Stimulated activated CD4-positive, alpha-beta T cell treated with anti-CD3 and anti-CD28 coated beads, Interleukin-4, amount 100 ng/mL, for 24 hours (primary cell): Measurements from ENCODE around the gene MAP2K3.

ENCODE experiments used
- DNase-seq: peaks from one replicate; pipeline ENCODE4 v3.0.0-alpha.2; 2020

The MAP2K3 gene

DNA sequence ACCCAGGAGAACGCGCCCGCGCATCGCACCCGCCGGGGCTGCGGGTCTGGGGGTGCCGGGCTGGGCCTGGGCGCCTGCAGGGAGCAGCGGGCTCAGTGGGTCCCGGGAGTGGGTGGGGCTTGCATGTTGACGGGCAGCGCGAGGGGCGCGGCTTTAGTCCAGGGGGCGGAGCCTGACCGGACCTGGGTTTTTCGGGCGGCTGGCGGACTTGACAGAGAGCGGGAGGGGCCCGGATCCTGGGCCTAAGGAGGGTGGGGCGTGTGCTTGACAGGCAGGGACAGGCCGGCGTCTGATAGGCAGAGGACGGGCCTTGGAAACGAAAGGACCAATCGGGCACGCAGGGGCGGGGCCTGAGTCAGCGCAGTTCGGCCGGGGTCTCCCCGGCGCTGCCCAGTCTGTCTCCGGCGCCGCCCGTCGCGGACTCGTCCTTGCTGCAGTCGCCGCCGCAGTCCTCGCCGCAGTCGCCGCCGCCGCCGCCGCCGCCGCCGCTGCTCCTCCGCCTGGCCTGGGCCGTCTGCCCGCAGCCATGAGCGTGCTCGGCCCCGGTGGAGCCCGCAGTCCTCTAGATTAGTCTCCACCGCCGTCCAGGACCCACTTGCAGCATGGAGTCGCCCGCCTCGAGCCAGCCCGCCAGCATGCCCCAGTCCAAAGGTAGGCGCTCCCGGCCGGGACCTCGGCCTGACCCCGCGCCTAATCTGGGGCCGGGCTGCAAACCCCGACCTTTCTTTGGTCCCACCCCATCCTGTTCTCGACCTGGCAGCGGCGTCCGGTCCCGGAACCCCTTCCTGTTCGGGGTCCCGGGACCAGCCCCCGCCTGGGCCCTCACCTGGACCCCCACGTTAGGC, at the start of gene MAP2K3:
MAP2K3 (plus strand) TSS at position 393 of the 845 bp plus-strand sequence; CDS start at position 603, 210 bp downstream.
- peak; percentile 98 for DNase-seq

GRCh38 chr17:21235921-21236320, 48.6 kb upstream of the MAP2K3 start:
- DNase-seq: no peak

DNA sequence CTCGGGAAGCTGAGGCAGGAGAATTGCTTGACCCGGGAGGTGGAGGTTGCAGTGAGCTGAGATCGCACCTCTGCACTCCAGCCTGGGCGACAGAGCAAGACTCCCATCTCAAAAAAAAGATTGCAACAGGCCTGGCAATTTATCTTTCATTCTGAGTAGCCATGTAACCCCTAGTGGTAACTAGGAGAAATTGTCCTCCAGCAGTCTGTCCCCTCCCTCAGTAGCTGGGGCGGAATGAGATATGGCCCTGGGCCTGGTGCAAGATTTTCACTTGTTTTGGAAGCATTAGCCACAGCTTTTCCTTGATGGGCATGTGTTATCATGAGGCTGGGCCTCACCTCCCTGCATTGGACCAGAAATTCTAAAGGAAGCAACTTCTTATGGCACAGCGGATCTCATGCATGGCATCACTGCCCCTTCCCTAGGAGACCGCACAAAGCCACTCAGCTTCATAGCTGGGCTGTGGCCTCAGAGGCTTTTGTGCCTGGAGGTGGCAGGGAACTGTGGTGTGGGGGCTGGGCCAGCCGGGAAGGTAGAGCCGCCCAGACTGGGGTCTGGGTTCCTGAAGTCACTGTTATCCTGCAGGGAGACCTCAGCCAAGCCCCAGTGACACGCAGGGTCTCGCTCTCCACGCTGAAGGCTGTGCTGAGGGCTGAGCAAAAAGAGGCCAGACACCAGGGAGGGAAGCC, 44.7 kb upstream of the MAP2K3 start:
- no peak for DNase-seq

DNA sequence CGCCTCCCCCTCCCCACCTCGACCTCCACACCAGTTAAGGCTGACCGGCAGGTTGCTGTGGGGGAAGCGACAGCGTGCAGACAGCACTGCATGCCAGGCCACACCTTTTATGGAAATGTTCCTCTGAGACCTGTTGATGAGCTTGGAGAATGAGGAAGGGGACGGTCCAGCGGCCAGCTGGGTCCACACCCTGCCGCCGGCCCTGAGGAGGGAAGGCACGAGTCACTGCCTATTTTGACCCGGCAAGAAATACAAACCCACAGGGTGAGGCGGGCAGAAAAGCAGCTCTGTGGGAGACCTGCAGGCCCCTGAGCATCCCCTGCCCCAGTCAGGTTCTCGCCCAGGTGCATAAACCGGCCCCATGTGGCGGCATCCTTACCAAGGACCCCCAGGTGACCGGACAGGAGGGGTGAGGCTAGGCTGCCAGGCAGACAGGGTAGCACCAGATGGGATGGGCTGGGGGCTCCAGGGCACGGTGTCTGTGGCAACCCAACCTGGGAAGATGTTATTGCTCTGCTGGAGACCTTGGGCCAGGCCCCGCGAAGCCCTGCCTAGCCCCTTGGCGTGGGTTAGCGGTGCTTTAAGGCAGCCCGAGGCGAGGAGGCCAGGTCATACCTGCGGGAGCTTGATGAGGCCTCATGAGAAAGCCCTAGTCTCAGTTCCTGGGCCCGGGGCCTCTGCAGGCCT, 44.0 kb upstream of the MAP2K3 start:
- no peak for DNase-seq

DNA sequence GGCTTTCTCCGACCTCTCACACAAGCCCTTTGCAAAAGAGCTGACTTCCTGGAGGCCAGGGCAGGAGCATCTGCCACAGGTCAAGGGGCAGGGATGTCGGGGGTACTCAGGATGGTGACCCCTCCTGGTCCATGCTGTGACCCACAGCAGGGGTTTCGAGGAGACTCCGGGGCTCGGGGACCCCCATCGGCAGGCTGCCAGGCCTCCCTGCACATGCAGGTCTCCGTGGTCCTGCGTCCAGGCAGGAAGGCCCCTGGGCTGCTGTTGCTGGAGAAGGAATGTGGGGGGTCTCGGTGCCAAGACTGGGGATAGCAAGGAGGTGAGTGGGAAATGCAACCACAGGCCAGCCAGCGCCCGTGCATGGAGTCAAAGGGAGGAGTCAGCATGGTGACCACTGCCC, 42.9 kb upstream of the MAP2K3 start:
- DNase-seq: no peak

GRCh38 chr17:21242026-21242697, 42.3 kb upstream of the MAP2K3 start:
- DNase-seq: no peak

DNA sequence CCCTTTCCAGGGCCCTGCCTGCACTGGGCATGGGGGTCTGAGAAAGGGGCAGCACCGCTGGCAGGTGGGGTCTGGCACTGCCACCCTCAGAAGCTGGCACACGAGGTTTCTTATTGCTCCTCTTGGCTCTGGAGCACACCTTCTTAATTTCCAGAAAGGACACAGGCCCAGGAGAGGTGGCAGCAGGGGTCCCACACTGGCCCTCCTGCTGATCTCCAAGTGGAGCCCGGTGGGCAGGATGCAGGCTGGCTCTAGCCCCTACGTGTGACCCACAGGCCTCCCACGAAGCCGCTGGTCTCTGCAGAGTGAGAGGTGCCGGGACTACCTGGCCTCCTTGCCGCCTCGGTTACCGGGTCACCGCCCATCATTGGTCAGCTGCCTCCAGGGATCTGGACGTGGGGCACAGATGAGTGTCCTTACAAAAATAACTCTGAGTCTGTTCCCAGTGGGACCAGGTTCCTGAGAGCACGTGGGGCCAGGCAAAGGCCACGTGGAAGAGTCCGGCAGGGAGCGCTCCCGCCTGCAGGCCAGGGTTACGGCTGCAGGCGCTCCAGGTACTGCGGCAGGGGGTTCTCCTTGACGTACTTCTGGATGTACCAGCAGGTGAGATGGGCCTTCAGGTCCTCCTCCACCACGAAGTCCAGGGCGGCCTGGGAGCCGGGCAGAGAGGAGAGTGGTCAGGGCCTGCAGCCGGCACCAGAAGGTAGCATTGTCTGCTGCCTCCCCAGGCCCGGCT, 41.6 kb upstream of the MAP2K3 start:
- no peak for DNase-seq

DNA sequence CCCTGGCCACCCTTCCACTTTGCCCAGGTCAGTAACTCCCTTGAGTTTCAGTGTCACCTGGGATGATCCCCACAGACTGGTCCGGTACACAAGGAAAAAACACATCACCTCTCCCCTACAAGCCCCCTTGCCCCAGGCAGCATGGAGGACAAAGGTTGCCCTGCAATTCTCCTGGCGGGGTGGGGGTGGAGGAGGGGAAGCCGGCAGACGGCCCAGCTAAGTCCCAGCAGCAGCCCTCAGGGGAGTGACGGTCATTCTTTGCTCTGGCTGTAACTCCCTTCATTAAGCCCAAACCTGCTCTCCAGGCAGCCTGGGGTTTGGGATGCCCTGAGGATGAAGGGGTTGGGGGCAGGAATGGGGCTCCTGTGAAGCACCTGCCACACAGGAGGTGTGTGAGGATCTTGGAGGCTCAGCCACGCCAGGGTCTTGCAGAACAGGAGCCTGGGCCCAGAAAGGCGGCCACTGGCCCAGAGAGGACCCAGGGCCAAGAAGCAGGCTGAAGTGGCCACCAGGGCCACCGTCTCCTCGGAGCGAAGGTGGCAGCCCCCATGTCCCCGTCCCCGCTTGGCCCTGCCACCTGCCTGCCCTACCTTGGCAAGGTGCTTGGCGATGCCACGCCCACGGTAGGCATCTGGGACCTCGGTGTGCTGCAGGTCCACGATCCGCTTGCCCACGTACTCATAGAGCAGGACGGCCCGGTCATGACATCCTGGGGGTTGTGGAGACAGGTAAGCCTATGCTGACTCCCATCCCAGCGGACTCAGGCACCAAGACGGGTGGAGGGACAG, 40.8 kb upstream of the MAP2K3 start:
- DNase-seq: no peak

DNA sequence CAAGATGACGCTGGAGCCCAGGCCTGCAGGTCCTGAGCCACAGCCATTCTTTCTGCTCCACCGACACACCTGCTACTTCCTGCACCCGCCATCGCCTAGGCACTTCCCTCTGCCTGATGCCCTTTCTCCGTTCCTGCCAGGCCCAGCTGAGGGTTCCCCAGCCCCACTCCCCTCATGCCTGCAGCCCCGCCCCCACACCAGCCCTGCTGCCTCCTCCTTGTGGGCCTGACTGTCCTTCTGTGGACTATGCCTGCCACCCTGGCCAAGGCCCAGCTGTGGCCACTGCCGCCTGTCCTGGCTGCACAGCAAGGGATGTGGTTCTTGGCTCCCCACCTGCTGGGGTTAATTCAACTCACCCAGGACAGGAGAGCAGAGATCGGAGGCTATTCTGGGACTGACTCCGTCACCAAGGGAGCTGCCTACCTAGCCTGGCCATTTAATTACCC, 38.8 kb upstream of the MAP2K3 start:
- no peak for DNase-seq

DNA sequence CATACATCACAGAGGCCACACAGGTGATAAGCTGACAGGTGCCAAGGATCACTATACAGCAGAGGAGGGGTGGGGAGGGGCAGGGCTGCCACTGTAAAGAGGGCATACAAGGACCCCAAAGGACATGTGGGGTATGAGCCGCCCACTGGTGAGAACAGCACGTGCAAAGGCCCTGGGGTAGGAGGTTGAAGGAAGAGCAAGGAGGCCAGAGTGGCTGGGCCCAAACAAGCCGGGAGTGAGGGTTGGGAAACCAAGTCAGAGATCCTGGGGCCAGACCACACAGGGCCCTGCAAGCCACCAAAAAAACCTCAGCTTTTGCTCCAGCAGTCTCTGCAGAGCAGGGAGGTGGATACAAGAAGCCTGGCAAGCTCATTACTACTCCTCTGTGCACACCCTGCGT, 37.8 kb upstream of the MAP2K3 start:
- no peak for DNase-seq

- no peak for DNase-seq
These were observed 36.8 kb upstream of the MAP2K3 start for GRCh38 chr17:21247552-21248258.

DNA sequence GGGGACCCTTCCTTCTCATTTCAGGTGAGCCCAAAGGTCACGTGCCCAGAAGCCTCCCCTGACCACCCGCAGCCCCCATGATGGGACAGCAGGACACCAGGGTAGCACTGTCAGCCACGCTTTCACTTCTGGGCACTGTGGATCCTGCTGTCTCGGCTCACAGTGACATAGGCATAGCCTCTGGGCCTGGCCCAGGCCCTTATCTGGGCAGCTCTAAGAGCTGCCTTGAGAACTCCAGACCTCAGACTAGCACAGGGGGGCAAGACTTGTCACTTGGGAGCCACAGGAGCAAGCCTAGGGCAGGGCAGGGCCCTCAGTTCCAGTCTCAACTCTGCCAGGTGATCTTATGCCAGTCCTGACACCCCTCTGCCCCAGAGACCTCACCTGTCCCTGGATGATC, 36.0 kb upstream of the MAP2K3 start:
- DNase-seq: no peak

GRCh38 chr17:21249086-21249795, 35.3 kb upstream of the MAP2K3 start:
- no peak for DNase-seq

- DNase-seq: no peak
These were observed 34.4 kb upstream of the MAP2K3 start for GRCh38 chr17:21249920-21250703.

DNA sequence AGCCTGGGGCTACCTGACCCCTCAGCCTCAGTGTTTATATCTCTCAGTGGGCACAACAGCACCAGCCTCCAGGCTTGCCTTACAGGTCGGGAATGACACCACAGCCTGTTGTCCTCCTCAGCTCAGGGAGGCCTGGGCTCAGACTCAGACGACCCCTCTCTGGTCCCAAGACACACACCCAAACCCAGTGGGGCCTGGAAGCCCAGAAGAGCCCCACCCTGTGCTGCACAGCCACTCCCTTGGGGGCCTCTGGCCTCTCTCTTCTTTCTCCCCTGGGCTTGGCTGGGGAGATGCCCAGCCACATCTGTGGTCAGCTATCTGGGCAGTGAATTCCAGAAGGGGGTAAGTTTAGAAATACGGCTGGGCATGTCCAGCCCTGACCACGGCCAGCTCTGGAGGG, 33.7 kb upstream of the MAP2K3 start:
- no peak for DNase-seq

DNA sequence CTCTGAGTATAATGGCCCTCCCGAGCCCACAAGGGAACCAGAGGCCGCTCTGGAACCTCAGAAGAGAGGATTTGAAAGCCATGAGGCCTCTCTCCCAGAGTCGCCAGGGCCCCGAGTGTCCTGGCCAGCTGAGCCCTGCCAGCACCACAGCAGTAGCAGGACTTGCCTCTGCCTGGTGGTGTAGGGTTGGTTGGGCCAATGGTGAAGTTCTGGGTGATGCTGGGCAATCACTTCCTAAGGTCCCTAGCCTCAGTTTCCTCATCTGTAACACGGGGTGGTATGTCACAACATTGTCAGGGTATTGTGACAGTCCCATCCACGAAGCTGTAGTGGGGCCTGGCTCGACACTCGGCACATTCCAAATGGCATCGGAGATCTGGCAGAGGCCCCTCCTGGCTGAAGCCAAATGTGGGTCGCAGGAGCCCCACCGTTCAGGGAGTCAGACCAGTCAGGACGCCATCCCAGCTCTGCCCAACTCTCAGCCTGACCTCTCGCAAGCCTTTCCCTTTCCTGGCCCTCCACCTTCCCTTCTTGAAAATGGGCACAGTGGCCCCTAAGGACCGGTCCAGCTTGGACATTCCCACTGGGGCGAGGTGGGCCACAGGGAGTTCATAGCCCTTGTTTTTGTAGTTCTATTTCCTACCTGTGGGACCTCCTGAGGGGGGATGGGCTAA, 33.0 kb upstream of the MAP2K3 start:
- no peak for DNase-seq

GRCh38 chr17:21252289-21252795, 32.2 kb upstream of the MAP2K3 start:
- no peak for DNase-seq
